CD4-positive, alpha-beta T cell treated with Interleukin-15 for 4 hours (primary cell): Measurements from ENCODE around the gene FAM13A.

Experiments
- DNase-seq: peaks from one replicate; pipeline ENCODE4 v3.0.0-alpha.2; 2020; ENCODE audit warnings: low spot score

Gene FAM13A

DNA sequence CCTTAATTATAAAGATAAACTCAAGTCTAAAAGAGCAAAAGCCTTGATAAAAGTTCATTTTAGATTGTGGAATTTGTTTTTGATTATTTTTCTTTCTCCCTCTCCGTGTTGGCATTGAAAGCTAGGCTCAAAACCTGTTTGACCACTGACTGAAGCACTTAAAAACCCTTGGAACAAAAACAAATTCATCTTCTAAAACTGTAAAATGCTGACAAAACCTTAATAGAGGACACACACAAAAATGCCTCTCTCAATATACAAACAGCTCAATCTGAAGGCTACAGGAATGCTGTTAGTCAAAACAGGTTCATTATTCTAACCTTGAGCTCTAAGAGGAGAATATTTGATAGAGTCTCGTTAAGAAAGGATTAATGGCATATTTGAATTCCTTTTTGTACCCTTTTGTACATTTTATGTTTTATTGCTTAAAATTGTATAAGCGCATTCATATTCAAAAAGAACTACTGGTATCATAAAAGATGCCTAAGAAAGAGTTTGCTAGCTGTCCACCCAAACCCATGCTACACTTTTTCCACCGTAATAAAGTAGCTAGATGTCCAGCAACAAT is 285.0 kb downstream of the FAM13A start:
- no peak for DNase-seq

DNA sequence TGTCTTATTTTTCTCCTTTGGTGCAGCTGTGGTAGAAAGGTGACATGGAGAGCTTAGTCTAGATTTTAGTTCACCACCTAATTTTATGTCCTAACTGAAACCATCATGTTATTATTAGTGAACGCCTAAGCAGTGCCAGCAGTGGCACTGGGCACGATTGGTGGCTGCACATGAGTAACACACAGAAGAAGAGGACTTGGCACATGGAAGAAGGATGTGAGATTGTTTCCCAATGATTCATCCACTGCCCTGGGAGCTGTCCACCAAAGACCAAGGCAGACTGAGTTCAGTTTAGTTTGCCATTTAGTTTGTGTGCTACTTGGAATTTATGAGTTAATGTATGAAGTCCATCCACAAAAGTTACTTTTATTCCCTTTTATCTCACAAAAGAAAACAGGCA is 291.3 kb downstream of the FAM13A start:
- no peak for DNase-seq

DNA sequence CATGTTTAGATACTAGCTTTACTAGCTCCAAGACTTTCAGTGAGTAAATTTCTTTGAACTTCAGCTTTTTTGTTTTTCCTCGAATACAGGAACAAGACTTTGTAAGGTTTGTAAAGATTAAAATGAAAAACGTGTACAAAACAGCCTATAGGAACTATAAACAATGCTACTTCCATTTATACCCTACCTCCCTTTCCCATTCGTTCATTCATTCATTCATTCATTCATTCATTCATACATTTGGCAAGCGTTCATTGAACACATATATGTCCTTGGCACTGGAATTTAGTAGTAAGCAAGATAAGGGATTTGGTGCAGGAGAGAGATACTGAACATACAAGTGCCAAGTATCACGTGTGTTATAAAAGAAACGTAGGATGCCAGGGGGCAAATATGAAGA is 293.9 kb downstream of the FAM13A start:
- DNase-seq = no peak

DNA sequence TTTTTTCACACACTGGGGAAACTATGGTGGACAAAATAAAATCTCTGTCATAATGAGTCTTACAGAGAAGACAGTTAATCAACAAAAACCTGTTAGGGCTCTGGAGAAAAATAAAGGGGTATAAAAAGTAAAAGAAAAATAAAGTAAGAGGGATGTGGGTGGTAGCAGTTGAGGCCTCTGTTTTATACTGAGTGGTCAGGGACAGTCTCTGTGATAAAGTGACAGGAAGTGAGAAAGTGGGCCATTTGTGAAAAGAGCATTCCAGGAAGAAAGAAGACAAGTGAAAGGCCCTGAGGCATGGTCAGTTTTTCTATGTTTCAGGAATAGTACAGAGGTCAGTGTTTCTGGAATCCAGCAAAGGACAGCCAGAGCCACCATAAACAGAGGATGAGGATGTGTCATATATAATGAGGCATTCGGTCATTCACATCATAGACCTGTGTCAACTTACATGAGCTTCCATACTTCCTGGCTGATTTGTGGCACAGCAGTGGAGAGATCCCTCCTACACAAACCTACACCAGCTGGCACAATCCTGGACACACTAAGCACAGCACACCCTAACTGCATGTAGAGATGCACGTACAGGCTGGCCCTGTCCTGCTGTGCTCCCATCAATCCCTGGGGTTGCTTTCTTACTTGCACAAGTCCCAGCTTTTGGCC is 295.0 kb downstream of the FAM13A start:
- DNase-seq = no peak

DNA sequence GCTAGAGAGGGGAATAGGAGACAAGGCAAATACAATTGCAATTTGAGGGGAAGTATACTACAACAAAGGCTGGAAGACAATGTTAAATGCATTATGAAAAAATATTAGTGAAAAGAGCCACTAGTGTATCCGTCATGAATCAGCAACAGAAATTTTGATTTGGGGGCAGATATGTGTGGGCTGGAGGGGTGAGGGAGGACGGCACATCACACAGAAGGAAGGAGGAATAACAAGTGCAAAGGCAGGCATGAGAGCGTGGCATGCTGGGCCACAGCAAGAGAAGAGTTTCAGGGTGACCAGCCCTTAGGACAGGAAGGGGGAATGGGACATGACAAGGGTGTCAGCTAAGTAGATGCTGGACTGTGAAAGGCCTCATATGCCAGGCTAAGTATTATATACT is 295.6 kb downstream of the FAM13A start:
- no peak for DNase-seq

DNA sequence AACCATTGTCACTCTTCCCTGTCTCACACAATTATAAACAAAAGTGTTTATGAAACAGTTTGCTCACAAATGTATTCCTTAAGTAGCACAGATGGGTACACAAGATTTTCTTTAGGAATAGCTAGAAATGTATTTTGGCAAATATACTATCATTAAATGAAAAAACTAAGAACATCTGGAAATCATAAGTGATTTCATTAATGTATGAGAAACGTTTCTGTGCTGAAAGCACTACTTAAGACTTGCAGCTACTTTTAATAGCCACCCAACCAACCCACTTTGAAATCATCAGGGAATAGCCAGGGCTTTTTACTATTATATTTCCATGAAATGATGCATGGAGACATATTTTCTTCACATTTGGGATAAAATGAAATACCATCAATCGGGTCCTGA is 297.1 kb downstream of the FAM13A start:
- no peak for DNase-seq

DNA sequence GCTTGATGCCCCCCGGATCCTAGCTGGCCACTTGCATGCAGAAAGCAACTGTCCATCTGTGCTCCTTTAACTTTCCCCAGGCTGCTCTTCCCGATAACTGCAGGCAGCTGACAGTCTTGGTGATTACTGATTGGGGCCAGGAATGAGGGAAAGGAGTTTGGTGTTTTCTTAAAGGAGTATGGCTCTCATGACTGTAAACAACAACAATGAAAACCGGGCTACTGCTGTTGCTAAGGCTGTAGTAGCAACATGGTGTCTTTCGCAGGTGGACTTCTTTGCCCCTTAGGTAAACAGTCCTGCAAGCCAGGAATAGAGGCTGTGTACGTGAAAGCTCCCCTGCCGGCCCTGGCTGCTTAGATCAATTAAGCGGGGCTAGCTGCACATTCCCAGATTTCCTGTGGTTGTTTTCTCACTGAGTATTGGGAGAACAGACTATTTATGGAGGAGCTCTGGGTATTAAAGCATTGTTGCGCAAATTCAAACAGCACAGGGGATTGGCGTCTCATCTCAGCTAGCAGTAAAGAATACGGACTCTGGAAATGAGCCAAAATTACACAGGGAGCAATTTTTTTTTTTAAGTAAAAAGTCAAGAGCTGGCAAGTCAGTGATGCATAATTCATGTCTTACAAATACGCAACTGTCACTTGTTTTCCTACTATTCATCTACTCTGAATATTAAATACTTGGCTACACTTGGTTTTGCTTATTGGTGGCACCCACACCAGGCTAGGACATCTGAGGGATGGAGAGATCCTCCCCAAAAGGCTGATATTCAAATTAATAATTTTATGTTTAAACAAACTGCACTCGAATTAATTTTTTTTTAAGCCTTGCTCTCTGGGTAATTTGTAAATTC is 297.7 kb downstream of the FAM13A start:
- no peak for DNase-seq

DNA sequence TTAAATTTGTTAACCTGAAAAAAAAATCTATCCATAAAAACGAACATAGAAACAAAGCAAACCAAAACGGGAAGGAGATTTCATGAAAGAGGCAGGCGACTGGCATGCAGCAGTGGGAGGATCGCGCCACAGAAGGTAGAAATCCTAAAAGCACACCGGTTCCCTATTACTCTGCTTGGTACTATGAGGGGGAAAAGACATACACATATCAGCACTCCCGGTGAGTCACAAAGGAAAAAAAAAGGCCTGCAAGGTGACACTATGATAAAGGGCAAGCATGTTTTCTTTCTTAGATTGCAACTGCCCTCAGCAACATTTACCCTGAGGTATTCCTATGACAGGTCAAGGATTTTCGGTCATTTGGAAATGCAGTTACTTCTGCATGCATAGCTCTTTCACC is 298.7 kb downstream of the FAM13A start:
- no peak for DNase-seq

DNA sequence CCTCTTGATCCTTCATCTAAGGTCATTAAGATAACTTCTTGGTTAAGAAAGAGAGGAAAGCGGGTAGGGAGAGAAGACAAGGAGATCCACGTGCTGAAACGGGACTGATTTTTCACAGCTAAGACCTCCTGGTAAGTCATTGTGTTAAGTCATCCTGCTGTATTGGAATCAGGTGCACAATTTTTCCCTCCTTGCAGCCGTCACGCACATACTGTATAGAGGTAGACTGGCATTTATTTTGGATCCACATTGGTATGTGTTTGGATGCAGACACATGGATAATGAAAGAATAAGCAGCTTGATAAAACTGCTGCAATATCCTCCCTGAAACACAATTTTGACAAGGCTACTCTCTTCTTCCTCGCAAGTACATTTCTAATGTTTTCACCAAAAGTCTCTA is 299.2 kb downstream of the FAM13A start:
- DNase-seq = no peak

DNA sequence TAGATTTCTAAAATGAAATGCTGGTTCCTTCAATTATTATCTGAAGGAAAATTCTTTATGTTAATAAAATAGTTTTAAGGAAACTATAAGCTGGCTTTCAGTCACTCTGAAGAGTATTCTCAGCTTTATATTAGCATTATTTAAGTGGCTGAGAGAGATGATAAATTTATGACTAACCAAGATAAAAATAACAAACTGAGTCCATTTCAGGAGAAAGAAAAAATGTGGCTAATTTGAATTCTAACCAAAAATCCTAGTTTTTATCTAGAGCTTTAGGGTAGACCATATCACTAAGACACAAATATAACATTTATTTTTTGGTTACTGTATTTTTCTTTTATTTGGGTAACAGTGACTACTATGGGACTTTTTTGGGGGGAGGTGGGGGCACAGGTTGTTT is 299.9 kb downstream of the FAM13A start:
- DNase-seq = no peak

DNA sequence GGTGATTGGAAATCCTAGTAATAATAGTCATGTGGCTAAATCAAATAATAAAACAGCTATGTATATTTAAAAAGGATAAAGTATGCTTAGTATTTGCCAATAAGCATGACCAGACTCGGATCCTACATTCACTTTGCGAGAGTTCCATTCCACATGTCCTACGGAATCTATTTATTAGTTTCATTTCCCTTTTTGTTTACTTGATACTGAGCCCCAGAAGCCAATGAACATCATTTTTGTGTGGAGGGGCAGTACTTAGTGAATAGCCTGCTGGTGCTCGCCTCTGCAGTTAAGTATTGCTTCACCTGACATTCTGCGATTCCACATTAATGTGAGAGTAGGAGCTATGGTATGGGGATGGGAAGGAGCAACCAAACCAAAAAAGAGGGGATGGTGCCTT is 300.8 kb downstream of the FAM13A start:
- DNase-seq = no peak

DNA sequence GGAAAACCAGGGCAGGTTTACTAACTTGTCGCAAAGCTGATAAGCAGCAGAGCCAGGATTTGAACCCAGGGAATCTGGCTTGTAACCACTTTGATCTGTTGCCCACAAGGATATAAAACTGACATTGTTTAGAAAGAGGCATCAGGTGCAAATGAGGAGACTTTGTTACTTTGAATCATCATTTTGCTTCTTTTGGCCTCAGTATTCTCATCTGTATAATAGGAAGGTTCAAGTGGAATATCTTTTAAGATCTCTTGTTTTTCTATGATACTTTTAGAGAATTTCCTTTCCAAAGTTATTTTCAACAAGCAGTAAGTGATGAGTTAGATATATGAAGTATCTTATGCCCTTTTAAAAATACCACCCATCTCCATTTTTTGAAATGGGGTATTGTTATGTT is 301.5 kb downstream of the FAM13A start:
- DNase-seq = no peak

DNA sequence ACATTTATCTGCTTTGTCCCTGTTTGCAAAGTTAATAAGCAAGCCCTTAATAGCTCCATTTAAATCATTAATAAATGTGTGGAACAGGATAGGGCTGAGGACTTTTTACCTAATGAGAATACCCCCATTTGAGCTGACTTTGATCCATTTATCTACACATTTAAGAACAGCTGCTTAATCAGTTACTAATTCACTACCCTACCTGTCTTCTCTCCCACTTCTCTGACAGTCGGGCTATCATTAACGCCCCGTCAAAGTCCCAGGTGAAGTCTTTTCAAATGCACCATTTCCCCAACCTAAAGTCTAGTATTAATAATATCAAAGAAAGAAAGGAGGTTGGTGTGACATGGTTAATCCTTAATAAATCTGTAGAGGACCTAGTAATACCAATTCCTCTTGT is 302.2 kb downstream of the FAM13A start:
- no peak for DNase-seq

DNA sequence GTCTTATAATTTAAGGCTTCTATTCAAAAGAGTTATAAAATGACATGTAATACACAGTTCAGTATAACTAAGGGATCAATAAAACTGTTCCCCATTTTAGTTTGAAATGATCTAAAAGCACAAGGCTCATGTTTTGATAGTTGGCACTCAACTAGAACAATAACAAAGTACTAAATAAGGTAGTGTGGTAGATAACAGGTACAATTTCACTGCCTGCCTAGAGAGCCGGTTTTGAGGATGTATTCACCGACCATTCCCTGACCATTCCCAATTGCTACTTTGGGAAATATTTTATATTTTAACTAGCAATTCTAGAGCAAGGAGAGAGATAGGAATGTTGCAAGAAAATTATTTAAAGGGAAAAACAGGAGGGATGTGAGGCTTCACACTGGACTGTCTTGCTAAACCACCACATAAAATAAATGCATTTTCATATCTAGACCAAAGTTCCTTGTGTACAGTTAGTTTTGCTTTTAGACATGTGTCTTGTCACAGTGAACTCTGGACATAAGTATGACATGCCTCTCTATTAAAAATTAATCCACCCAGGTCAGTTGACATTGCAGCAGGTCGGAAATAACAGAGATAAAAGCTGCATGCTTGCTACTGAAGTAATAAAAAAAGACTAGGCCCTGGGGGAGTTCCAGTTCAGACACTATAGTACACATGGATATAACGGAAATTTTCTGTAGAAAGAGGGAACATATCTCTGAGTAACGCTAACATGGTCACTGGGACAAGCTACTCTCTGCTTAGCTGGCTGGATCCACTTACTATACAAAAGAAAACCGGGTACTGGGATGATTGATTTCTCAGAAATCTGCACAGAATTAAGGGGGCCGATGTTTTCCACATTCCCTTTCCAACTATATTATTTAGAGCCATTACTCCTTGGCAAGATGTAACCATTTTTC is 303.1 kb downstream of the FAM13A start:
- DNase-seq = no peak

DNA sequence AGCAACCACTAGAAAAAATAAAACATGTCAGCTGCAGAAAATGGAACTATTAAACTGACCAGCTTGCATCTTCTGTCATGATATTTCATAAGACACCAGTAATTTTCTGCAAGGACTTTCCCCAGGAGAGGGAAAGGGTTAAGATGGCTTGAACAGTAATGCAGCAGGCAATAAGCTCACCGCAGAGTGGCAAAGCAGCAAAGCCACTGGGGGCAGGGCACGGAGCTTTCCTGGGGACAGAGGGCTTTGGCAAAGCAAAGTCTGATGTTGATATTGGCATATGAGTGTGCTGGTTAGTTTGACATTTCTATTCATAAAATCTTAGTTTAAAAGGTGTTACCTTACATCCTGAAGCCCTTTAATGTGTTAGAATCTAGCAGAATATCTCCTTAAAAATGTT is 304.2 kb downstream of the FAM13A start:
- no peak for DNase-seq

DNA sequence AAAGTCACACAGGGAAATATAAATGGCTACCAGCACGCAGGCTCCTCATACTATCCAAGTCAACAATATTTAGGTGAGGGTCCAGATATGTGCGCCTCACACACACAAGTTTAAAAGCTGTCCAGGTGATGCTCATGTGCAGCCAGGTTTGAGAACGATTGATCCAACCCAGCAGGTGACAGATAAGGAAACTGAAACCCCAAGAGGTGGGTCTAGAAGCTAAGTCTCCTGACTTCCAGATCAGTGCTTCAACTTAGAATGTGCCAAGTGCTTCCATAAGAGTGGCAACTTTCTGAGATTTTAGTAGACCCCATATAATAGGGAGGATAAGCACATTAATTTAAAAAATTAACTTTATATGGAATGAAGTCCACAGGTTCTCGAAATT is 304.9 kb downstream of the FAM13A start:
- DNase-seq = no peak

DNA sequence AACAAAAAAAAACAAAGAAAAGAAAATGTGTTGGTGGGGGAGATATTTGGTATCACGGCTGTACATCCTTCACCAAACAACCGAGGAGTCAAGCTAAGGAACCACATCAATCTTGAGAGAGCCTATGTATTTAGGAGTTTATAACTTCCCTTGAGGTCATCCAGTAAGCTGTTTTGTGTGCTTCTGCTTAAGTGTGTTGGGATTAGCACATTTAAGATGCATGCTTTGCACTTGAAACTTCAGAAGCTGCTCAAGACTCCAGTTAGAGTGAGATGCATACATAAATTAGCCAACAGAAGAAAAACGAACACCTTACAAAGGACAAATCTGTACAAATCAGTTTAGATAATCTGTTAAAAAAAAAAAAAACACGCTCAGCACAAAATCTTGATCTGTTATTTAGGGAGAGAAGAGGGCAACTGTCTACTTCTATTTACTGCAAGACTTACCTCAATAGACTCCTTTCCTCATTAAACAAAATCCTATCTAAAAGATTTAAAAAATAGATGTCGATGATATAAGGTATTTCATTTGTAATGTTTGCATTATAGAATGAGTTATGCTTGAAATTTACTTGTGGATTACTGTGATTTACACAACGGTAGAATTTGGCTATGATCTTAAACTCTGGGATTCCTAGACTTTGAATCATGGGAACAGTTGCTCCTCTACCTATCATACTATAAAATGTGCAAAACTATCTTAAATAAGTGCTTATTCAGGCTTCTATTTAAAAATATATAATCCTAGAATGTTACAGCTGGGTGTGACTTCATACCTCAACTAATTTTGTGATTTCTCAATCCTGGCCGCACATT is 305.5 kb downstream of the FAM13A start:
- DNase-seq = no peak

DNA sequence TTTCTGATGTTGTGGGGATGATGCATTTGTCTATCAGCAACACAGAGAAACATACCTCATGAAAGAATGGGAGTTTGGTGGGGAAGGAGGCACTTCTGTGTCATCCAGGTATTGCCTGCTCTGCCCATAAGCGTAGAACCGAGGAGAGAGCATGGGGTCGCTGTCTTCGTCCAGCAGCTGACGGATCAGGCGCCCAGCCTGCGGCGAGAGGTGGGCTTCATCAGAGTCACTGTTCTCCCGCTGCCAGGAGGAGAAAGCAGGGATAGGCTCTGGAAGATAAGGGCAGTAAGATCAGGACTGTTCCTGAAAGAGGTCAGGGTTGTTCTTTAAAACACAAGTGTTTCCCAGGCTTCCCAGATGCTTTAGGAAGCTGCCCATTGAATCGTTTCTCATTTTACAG is 306.6 kb downstream of the FAM13A start:
- DNase-seq = no peak

DNA sequence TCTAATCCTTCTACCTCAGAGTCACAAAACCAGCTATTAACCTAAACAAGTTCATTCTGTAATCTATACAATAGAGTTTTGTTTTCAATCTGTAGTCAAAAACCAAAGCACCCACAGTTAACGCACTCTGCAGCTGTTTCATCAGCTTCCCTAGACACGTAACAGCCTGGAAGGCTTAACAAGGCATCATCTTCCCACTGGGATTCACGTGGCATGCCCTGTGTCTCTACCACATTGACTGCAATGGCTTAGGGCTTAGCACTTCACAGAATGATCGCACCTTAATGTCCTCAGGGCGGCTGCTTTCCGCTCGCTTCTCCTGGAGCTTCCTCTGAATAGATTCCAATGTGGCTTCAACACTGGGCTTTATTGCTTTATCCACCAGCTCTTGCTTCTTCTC is 309.6 kb downstream of the FAM13A start:
- no peak for DNase-seq

DNA sequence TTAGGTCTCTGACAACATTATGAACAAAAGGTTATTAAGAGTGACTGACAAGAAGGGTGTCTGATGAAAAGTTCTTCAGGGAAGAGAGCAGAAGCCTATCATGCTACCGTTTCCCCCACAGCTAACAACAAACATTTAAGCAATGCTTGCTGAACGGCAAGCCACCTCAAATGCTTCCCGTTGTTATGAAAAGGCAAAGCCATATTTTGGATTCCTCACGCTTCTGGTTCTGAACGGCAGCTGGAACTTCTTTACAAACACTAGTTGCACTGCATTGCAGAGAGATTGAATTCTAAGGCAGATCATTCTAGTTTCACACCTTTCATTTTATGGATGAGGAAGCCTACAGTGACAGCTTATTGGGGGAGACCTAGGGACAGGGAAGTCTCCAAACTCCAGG is 310.8 kb downstream of the FAM13A start:
- no peak for DNase-seq

DNA sequence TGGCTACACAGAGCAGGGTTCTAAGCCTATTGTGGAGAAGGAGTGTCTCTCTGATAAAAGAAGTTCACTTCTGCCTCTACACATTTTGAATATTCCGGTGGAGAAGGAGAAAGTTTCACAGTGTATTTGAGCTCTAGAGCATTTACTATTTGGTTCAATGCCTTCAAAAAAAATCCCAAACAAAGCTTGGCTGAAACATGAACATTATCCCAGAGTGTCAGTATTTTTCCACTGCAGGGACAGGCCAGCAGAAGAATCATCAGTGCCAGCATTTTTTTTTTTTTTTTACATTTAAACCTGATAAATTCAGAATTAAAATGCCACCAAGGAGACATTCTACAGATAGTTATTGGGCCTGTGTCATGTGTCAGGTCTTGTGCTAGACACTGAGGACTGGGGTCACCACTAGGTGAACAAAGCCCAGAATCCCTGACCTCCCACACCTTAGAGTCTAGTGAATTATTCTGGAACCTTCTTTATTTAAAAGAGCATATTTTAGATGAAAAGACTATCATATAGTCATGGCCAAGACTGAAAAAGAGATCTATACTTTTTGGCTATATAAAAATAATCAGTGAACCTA is 311.3 kb downstream of the FAM13A start:
- no peak for DNase-seq
